SH-SY5Y (cell line): Measurements from ENCODE around the gene CELA3A.

Source experiments
- GATA2 ChIP-seq: IDR thresholded peaks from 2 replicates; pipeline ENCODE4 v1.6.1; 2011; ENCODE audit warnings: mild to moderate bottlenecking, low read depth, low read length
- GATA3 ChIP-seq: IDR thresholded peaks from 2 replicates; pipeline ENCODE4 v1.6.1; 2011; ENCODE audit warnings: low read depth, mild to moderate bottlenecking, low read length, moderate library complexity

DNA sequence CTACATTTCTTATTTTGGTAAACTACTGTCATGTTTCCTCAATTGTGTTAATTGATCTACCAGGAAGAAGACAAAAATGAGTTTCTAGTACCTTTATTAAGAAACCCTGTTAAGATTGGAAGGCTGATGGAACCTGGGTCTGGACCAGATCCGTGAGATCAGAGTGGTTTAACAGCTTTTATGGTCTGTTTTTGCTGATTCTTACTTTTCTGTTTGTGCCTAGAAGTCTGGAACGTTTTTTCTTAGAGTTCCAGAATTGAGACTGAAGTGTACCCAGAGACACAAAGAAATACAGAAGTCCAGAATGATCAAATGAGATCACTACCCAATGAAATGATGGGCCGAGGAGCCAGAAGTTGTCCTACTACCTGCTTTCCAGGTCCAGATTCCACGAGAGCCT, 28.6 kb downstream of the CELA3A start:
- no peak for TF ChIP-seq GATA2
- TF ChIP-seq GATA3 = no peak
